IPS-15b (cell line): Measurements from ENCODE around the gene STARD13.

Experiments used
- H3K27me3 ChIP-seq: one replicate; pipeline ENCODE4 v1.6.1; 2013; ENCODE audit warnings: low read length; ENCODE audit not compliant: control insufficient read depth, insufficient read depth
- H3K36me3 ChIP-seq: one replicate; pipeline ENCODE4 v1.6.1; 2013; ENCODE audit warnings: low read length; ENCODE audit not compliant: control insufficient read depth, insufficient read depth
- H3K4me1 ChIP-seq: one replicate; pipeline ENCODE4 v1.6.1; 2013; ENCODE audit warnings: mild to moderate bottlenecking, low read length; ENCODE audit not compliant: control insufficient read depth, insufficient read depth
- H3K4me3 ChIP-seq: one replicate; pipeline ENCODE4 v1.5.1; 2013; ENCODE audit warnings: low read depth, low read length
- H3K9ac ChIP-seq: one replicate; pipeline ENCODE4 v1.6.1; 2013; ENCODE audit warnings: low read depth, mild to moderate bottlenecking, low read length
- H3K9me3 ChIP-seq: one replicate; pipeline ENCODE4 v1.6.1; 2013; ENCODE audit warnings: mild to moderate bottlenecking, low read length; ENCODE audit not compliant: control insufficient read depth, insufficient read depth

STARD13 gene

GRCh38 chr13:33212396-33212795 lies 73.2 kb downstream of the STARD13 start:
- Histone ChIP-seq H3K27me3 (no peaks in the 10 kb centered on the region), H3K4me1 (peaks cover 6% of the 10 kb centered on the region), H3K9ac (no peak overlapping the region), H3K36me3 (no peaks in the 10 kb centered on the region), H3K4me3 (no peak overlapping the region), H3K9me3 (no peaks in the 10 kb centered on the region)

- Histone ChIP-seq H3K36me3 (no peaks in the 10 kb centered on the region), H3K4me1 (peaks cover 6% of the 10 kb centered on the region), H3K27me3 (no peaks in the 10 kb centered on the region), H3K4me3 (no peak overlapping the region), H3K9me3 (no peaks in the 10 kb centered on the region), H3K9ac (no peak overlapping the region)
Observed at GRCh38 chr13:33210090-33210489, 75.5 kb downstream of the STARD13 start.

- H3K4me1 ChIP-seq: peaks cover 6% of the 10 kb centered on the region
Observed at GRCh38 chr13:33208290-33209220, 77.0 kb downstream of the STARD13 start.

GRCh38 chr13:33207615-33207961 lies 78.0 kb downstream of the STARD13 start:
- H3K9ac ChIP-seq: no peak overlapping the region
- no peak overlapping the region for H3K4me3 ChIP-seq
- H3K9me3 ChIP-seq: no peaks in the 10 kb centered on the region
- H3K27me3 ChIP-seq: no peaks in the 10 kb centered on the region
- no peaks in the 10 kb centered on the region for H3K36me3 ChIP-seq
- H3K4me1 ChIP-seq: no peaks in the 10 kb centered on the region

More at GRCh38 chr13:33208290-33209220, 77.0 kb downstream of the STARD13 start:
- Histone ChIP-seq H3K4me3 (no peak overlapping the region), H3K36me3 (no peaks in the 10 kb centered on the region), H3K9ac (no peak overlapping the region), H3K27me3 (no peaks in the 10 kb centered on the region), H3K9me3 (no peaks in the 10 kb centered on the region)

GRCh38 chr13:33206945-33207614 lies 78.5 kb downstream of the STARD13 start:
- Histone ChIP-seq H3K27me3 (no peaks in the 10 kb centered on the region), H3K4me3 (no peak overlapping the region), H3K9ac (no peak overlapping the region), H3K36me3 (no peaks in the 10 kb centered on the region), H3K9me3 (no peaks in the 10 kb centered on the region), H3K4me1 (no peaks in the 10 kb centered on the region)

- H3K36me3 ChIP-seq: no peaks in the 10 kb centered on the region
- H3K27me3 ChIP-seq: no peaks in the 10 kb centered on the region
- no peaks in the 10 kb centered on the region for H3K9me3 ChIP-seq
- no peak overlapping the region for H3K9ac ChIP-seq
- H3K4me1 ChIP-seq: no peaks in the 10 kb centered on the region
- no peak overlapping the region for H3K4me3 ChIP-seq
Observed at GRCh38 chr13:33206425-33206824, 79.1 kb downstream of the STARD13 start.

- Histone ChIP-seq H3K4me3 (no peak overlapping the region), H3K36me3 (no peaks in the 10 kb centered on the region), H3K9ac (no peak overlapping the region), H3K9me3 (no peaks in the 10 kb centered on the region), H3K27me3 (no peaks in the 10 kb centered on the region), H3K4me1 (no peaks in the 10 kb centered on the region)
Observed at GRCh38 chr13:33205804-33206221, 79.7 kb downstream of the STARD13 start.

- H3K4me3 ChIP-seq: no peak overlapping the region
- no peaks in the 10 kb centered on the region for H3K27me3 ChIP-seq
- no peak overlapping the region for H3K9ac ChIP-seq
- no peaks in the 10 kb centered on the region for H3K4me1 ChIP-seq
- H3K9me3 ChIP-seq: no peaks in the 10 kb centered on the region
- H3K36me3 ChIP-seq: no peaks in the 10 kb centered on the region
Observed at GRCh38 chr13:33205224-33205623, 80.3 kb downstream of the STARD13 start.

- H3K9ac ChIP-seq: no peak overlapping the region
- no peaks in the 10 kb centered on the region for H3K9me3 ChIP-seq
- no peaks in the 10 kb centered on the region for H3K36me3 ChIP-seq
- no peaks in the 10 kb centered on the region for H3K4me1 ChIP-seq
- no peak overlapping the region for H3K4me3 ChIP-seq
- no peaks in the 10 kb centered on the region for H3K27me3 ChIP-seq
Observed at GRCh38 chr13:33204130-33204927, 81.2 kb downstream of the STARD13 start.

- H3K9ac ChIP-seq: no peak overlapping the region
- no peak overlapping the region for H3K4me3 ChIP-seq
- H3K27me3 ChIP-seq: no peaks in the 10 kb centered on the region
- H3K4me1 ChIP-seq: no peaks in the 10 kb centered on the region
- H3K9me3 ChIP-seq: no peaks in the 10 kb centered on the region
- H3K36me3 ChIP-seq: no peaks in the 10 kb centered on the region
Observed at GRCh38 chr13:33202644-33203169, 82.8 kb downstream of the STARD13 start.

- Histone ChIP-seq H3K4me1 (no peaks in the 10 kb centered on the region), H3K4me3 (no peak overlapping the region), H3K9ac (no peak overlapping the region), H3K36me3 (no peaks in the 10 kb centered on the region), H3K9me3 (no peaks in the 10 kb centered on the region), H3K27me3 (no peaks in the 10 kb centered on the region)
Observed at GRCh38 chr13:33201659-33202058, 83.9 kb downstream of the STARD13 start.
